DOHH2 (cell line): ENCODE measurements around the gene SLC35G4.
"Not testable (repeated sequence)": the region's sequence is repeated elsewhere in the genome, so short reads cannot be mapped to it uniquely, and the experiment has no call there.

Experiments used
- H3F3A ChIP-seq: fragments of 200-600 bp; sonication (generic), shearing (Covaris generic); 2 replicates; pipeline ENCODE4 v1.6.0; 2016; ENCODE audit warnings: antibody characterized with exemption, mild to moderate bottlenecking; ENCODE audit not compliant: control insufficient read depth, insufficient read depth
- H3K27ac ChIP-seq: fragments of 200-600 bp; sonication (generic); 2 replicates; pipeline ENCODE4 v1.5.1; 2014; ENCODE audit warnings: low read depth, mild to moderate bottlenecking, low read length, moderate library complexity
- H3K27me3 ChIP-seq: fragments of 200-600 bp; sonication (generic); 2 replicates; pipeline ENCODE4 v1.6.1; 2014; ENCODE audit warnings: mild to moderate bottlenecking, low read length, mixed read lengths; ENCODE audit not compliant: control insufficient read depth
- H3K36me3 ChIP-seq: fragments of 200-600 bp; sonication (generic); 2 replicates; pipeline ENCODE4 v1.6.1; 2014; ENCODE audit warnings: mild to moderate bottlenecking, low read length, moderate library complexity, mixed read lengths; ENCODE audit not compliant: control insufficient read depth
- H3K4me1 ChIP-seq: fragments of 200-600 bp; sonication (generic); 2 replicates; pipeline ENCODE4 v1.6.1; 2014; ENCODE audit warnings: mild to moderate bottlenecking, low read length, mixed read lengths; ENCODE audit not compliant: control insufficient read depth
- H3K4me2 ChIP-seq: fragments of 200-600 bp; sonication (generic); 2 replicates; pipeline ENCODE4 v1.6.0; 2014; ENCODE audit warnings: mild to moderate bottlenecking, low read length, moderate library complexity
- H3K4me3 ChIP-seq: fragments of 200-600 bp; sonication (generic); 2 replicates; pipeline ENCODE4 v1.5.1; 2014; ENCODE audit warnings: mild to moderate bottlenecking, low read length, mixed read lengths
- H3K79me2 ChIP-seq: fragments of 200-600 bp; sonication (generic); 2 replicates; pipeline ENCODE4 v1.6.1; 2014; ENCODE audit warnings: mild to moderate bottlenecking, low read length, mixed read lengths; ENCODE audit not compliant: control insufficient read depth
- H3K9me2 ChIP-seq: fragments of 200-600 bp; sonication (generic); replicated peaks from 2 replicates; pipeline ENCODE4 v1.6.1; 2014; ENCODE audit warnings: mild to moderate bottlenecking, low read length, mixed read lengths; ENCODE audit not compliant: control insufficient read depth
- H3K9me3 ChIP-seq: fragments of 200-600 bp; sonication (generic); 2 replicates; pipeline ENCODE4 v1.6.1; 2014; ENCODE audit warnings: antibody characterized with exemption, low read length, mixed read lengths; ENCODE audit not compliant: control insufficient read depth, insufficient read depth
- H4K20me1 ChIP-seq: fragments of 200-600 bp; sonication (generic); 2 replicates; pipeline ENCODE4 v1.6.0; 2014; ENCODE audit warnings: low read depth, mild to moderate bottlenecking, antibody characterized with exemption, low read length, moderate library complexity; ENCODE audit not compliant: control insufficient read depth, insufficient read depth
- CTCF ChIP-seq: fragments of 200-600 bp; sonication (generic); IDR thresholded peaks from one replicate; pipeline ENCODE4 v1.5.1; 2014; ENCODE audit warnings: antibody characterized with exemption, mild to moderate bottlenecking, low read depth, low read length; ENCODE audit not compliant: poor library complexity, severe bottlenecking
- EZH2phosphoT487 ChIP-seq: fragments of 200-600 bp; sonication (generic); IDR thresholded peaks from 2 replicates; pipeline ENCODE4 v1.6.1; 2017; ENCODE audit warnings: borderline replicate concordance, mild to moderate bottlenecking, antibody characterized with exemption, low read length, moderate library complexity, mixed read lengths

Gene SLC35G4

GRCh38 chr18:11591957-11592356, 17.4 kb upstream of the SLC35G4 start:
- Histone ChIP-seq H3K4me2 (no peak overlapping the region), H4K20me1 (no peaks in the 10 kb centered on the region), H3K27me3 (no peaks in the 10 kb centered on the region; the same call in 1 of the 2 replicates), H3K36me3 (no peaks in the 10 kb centered on the region), H3K9me2 (no peaks in the 10 kb centered on the region), H3K4me1 (no peaks in the 10 kb centered on the region), H3K9me3 (no peaks in the 10 kb centered on the region), H3F3A (no peaks in the 10 kb centered on the region), H3K27ac (no peak overlapping the region), H3K79me2 (no peaks in the 10 kb centered on the region), H3K4me3 (no peak overlapping the region)
- no peak for TF ChIP-seq EZH2phosphoT487
- no peak for TF ChIP-seq CTCF

DNA sequence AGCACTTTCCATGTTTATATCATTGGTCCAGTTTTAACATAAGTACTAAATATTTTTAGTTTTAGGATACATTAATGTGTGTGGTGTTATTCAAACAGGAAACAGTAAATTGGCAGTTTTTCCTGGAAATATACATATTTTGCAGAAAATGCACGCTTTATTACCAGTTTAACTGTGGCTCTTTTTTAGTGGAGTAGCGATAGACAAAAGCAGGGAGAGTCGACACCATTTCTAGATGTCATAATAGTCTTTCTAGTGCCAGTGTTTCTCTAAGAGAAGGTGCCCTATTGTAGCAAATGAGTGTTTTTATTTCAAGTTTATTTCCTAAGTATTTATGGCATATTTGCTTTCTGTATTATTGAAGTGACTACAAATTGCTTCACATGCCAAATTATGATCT, 9.1 kb upstream of the SLC35G4 start:
- no peaks in the 10 kb centered on the region for H4K20me1 ChIP-seq
- H3K27me3 ChIP-seq = peaks cover 12% of the 10 kb centered on the region; the same call in 1 of the 2 replicates
- no peak overlapping the region for H3K4me2 ChIP-seq
- H3K4me3 ChIP-seq = no peak overlapping the region
- no peak overlapping the region for H3K27ac ChIP-seq
- no peaks in the 10 kb centered on the region; the same call in 1 of the 2 replicates for H3K9me3 ChIP-seq
- H3K36me3 ChIP-seq = no peaks in the 10 kb centered on the region
- H3F3A ChIP-seq = no peaks in the 10 kb centered on the region
- H3K79me2 ChIP-seq = no peaks in the 10 kb centered on the region
- no peaks in the 10 kb centered on the region for H3K4me1 ChIP-seq
- no peaks in the 10 kb centered on the region for H3K9me2 ChIP-seq
- TF ChIP-seq CTCF = no peak
- no peak for TF ChIP-seq EZH2phosphoT487

DNA sequence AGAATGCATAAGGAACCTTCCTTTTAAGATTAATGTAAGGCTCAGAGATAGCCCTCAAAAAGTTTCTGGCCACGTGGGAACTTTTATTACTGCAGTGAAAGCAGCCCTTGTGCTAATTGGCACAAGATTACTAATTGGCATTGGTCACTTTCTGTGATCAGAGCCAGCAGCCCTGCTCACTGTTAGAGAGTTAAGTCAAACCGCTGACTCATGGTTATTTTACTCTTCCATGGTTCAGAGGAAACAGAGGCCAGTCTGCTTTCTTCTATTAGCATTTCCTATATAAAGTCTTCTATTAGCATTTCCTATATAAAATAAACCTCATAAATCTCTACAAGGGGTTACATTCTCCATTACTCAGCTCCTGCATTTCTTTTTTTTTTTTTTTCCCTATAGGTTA, 1.5 kb upstream of the SLC35G4 start:
- Histone ChIP-seq H4K20me1 (no peaks in the 10 kb centered on the region), H3K4me3 (no peak overlapping the region), H3K4me1 (no peaks in the 10 kb centered on the region), H3K27ac (no peak overlapping the region), H3K27me3 (peaks cover 28% of the 10 kb centered on the region), H3F3A (no peaks in the 10 kb centered on the region), H3K4me2 (no peak overlapping the region), H3K9me3 (no peaks in the 10 kb centered on the region; the same call in 1 of the 2 replicates), H3K36me3 (no peaks in the 10 kb centered on the region), H3K9me2 (no peaks in the 10 kb centered on the region), H3K79me2 (no peaks in the 10 kb centered on the region)
- TF ChIP-seq EZH2phosphoT487 (no peak), CTCF (no peak)

DNA sequence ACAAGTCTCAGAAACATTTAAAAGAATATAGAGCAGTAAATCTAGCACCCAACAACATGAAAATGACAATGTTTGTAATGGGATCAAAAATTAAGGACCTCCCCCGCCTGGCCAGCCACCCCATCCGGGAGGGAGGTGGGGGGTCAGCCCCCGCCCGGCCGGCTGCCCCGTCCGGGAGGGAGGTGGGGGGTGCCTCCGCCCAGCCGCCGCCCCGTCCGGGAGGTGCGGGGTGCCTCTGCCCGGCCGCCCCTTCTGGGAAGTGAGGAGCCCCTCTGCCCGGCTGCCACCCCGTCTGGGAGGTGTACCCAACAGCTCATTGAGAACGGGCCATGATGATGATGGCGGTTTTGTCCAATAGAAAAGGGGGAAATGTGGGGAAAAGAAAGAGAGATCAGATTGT, 778 bp upstream of the SLC35G4 start:
- H4K20me1 ChIP-seq, H3K4me3 ChIP-seq, H3K27ac ChIP-seq, H3K9me3 ChIP-seq, H3K4me1 ChIP-seq, H3K4me2 ChIP-seq, H3F3A ChIP-seq, H3K9me2 ChIP-seq, H3K79me2 ChIP-seq, H3K36me3 ChIP-seq: not testable (repeated sequence)
- H3K27me3 ChIP-seq = peaks cover 22% of the 10 kb centered on the region

GRCh38 chr18:11613073-11613472, 3.7 kb downstream of the SLC35G4 start:
- not testable (repeated sequence) for H3K79me2 ChIP-seq, H3K27me3 ChIP-seq, H3K27ac ChIP-seq, H3K9me2 ChIP-seq, H3F3A ChIP-seq, H3K4me2 ChIP-seq, H3K4me3 ChIP-seq, H3K36me3 ChIP-seq, H3K9me3 ChIP-seq, H3K4me1 ChIP-seq, H4K20me1 ChIP-seq

DNA sequence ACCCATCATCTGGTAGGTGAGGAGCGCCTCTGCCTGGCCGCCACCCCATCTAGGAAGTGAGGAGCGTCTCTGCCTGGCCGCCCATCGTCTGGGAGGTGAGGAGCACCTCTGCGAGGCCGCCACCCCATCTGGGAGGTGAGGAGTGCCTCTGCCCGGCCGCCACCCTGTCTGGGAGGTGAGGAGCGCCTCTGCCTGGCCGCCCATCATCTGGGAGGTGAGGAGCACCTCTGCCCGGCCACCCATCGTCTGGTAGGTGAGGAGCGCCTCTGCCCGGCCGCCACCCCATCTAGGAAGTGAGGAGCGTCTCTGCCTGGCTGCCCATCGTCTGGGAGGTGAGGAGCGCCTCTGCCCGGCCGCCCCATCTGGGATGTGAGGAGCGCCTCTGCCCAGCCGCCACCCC, 4.2 kb downstream of the SLC35G4 start:
- H4K20me1 ChIP-seq, H3K79me2 ChIP-seq, H3K4me2 ChIP-seq, H3K9me3 ChIP-seq, H3K4me3 ChIP-seq, H3K27ac ChIP-seq, H3K27me3 ChIP-seq, H3K9me2 ChIP-seq, H3K4me1 ChIP-seq, H3K36me3 ChIP-seq, H3F3A ChIP-seq: not testable (repeated sequence)
